C4-2B (cell line): ENCODE data around the gene PDE8B.

Experiments used
- CTCF ChIP-seq: fragments of 450-650 bp; conservative IDR thresholded peaks from 2 replicates; pipeline ENCODE4 v1.5.1; 2017; ENCODE audit warnings: mild to moderate bottlenecking
- ZFX ChIP-seq: fragments of 450-650 bp; IDR thresholded peaks from 2 replicates; pipeline ENCODE4 v1.6.1; 2017

- TF ChIP-seq CTCF, result no peak
- TF ChIP-seq ZFX, result no peak
These were observed 146.3 kb downstream of the PDE8B start for GRCh38 chr5:77356740-77357139.
